ENCODE results near the gene ELL3.

ELL3 gene

GRCh38 chr15:43723151-43723550 lies 53.6 kb downstream of the ELL3 start:
- no peak for DNase-seq (ENCODE audit: low read depth)

Measured in stimulated activated CD4-positive, alpha-beta T cell treated with anti-CD3 and anti-CD28 coated beads, Interleukin-2, amount 100 ng/mL, for 4 hours (primary cell).